Measurements from ENCODE around the gene TAF6L.
"Not testable (repeated sequence)": the region's sequence is repeated elsewhere in the genome, so short reads cannot be mapped to it uniquely, and the experiment has no call there.

DNA sequence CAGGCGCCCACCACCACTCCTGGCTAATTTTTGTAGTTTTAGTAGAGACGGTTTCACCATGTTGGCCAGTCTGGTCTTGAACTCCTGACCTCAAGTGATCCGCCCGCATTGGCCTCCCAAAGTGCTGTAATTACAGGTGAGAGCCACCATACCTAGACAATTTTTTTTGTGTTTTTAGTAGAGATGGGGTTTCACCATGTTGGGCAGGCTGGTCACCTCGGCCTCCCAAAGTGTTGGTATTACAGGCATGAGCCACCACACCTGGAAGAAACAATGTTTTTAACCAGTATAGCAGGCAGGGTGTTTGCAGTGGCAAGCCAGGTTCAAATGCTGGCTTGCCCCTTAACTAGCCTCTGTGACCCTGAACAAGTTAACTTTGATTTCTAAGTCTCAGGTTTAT, 21.3 kb upstream of the TAF6L start:
- TF ChIP-seq POLR2A, POLR2AphosphoS5 (IDR thresholded peaks at IDR 0.05): not testable (repeated sequence)
- TF ChIP-seq, protein P1, sequence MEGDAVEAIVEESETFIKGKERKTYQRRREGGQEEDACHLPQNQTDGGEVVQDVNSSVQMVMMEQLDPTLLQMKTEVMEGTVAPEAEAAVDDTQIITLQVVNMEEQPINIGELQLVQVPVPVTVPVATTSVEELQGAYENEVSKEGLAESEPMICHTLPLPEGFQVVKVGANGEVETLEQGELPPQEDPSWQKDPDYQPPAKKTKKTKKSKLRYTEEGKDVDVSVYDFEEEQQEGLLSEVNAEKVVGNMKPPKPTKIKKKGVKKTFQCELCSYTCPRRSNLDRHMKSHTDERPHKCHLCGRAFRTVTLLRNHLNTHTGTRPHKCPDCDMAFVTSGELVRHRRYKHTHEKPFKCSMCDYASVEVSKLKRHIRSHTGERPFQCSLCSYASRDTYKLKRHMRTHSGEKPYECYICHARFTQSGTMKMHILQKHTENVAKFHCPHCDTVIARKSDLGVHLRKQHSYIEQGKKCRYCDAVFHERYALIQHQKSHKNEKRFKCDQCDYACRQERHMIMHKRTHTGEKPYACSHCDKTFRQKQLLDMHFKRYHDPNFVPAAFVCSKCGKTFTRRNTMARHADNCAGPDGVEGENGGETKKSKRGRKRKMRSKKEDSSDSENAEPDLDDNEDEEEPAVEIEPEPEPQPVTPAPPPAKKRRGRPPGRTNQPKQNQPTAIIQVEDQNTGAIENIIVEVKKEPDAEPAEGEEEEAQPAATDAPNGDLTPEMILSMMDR (IDR thresholded peaks at IDR 0.05) = not testable (repeated sequence)

All from stomach (tissue), 4 donors.